GM12878 (cell line): ENCODE results near the gene CKS2. TPM values are rescaled to one million over a fixed set of nuclear protein-coding genes. Genes with fewer than 3 reads are reported as not detected.

Experiments used
- ATAC-seq: fragments of 200-7000 bp; cut with Tn5 transposase; 3 replicates; pipeline ENCODE4 v1.9.1; 2020; ENCODE audit warnings: mild to moderate bottlenecking, moderate library complexity
- BruUV-seq: library from RNA; stranded (reverse); fragments of 400-500 nt; replicated peaks from 2 replicates; lab custom pipeline; 2021; lab: Mats Ljungman, UMichigan
- CTCF ChIA-PET: fragments of 300-600 bp; sonication (Branson Sonifier 250); formaldehyde crosslinking; extraction: SDS; loops from one replicate; lab custom pipeline; 2021; ENCODE audit warnings: inconsistent platforms; lab: Yijun Ruan, JAX
- POLR2A ChIA-PET: fragments of 350-600 bp; formaldehyde crosslinking; extraction: SDS; loops from one replicate; lab custom pipeline; 2021; ENCODE audit warnings: inconsistent platforms; lab: Charles Lee
- RAD21 ChIA-PET: fragments of 300-600 bp; sonication (Branson Sonifier 250); formaldehyde crosslinking; loops from one replicate; lab custom pipeline; 2023; ENCODE audit warnings: antibody characterized with exemption; ENCODE audit not compliant: unreplicated experiment; lab: Charles Lee
- SMC1A ChIA-PET: fragments of 300-600 bp; sonication (Branson Sonifier 250); formaldehyde crosslinking; loops from one replicate; lab custom pipeline; 2023; ENCODE audit not compliant: unreplicated experiment, uncharacterized antibody; lab: Charles Lee
- DNase-seq: peaks from one replicate; pipeline ENCODE4 v3.0.0-alpha.2; 2011; ENCODE audit warnings: low read depth, low spot score
- FAIRE-seq: peaks from 3 replicates; lab custom pipeline; 2011; peaks lifted over from hg19 to GRCh38; lab: Jason Lieb, UNC
- H2AFZ ChIP-seq: 2 replicates; pipeline ENCODE4 v1.6.0; 2011; ENCODE audit warnings: low read depth, low read length, control low read depth; ENCODE audit not compliant: control insufficient read depth
- H3K27ac ChIP-seq: 2 replicates; pipeline ENCODE4 v1.5.1; 2011; ENCODE audit warnings: control low read depth; ENCODE audit not compliant: control insufficient read depth, insufficient read depth
- H3K27me3 ChIP-seq, 2 experiments: replicated peaks in 1 of 2; 2 replicates each; pipeline versions ENCODE4 v1.6.0 to v1.6.1; 2011; ENCODE audit warnings: low read length in 1 of 2; ENCODE audit not compliant: control insufficient read depth in 2 of 2, insufficient read depth in 2 of 2
- H3K36me3 ChIP-seq, 2 experiments: 2 replicates each; pipeline ENCODE4 v1.5.1; 2011; ENCODE audit warnings: low read length in 1 of 2; ENCODE audit not compliant: control insufficient read depth in 2 of 2, insufficient read depth in 2 of 2
- H3K4me1 ChIP-seq: 2 replicates; pipeline ENCODE4 v1.6.1; 2011; ENCODE audit warnings: mild to moderate bottlenecking, low read length, moderate library complexity, mixed read lengths; ENCODE audit not compliant: control insufficient read depth, insufficient read depth
- H3K4me2 ChIP-seq: 2 replicates; pipeline ENCODE4 v1.6.0; 2011; ENCODE audit warnings: control low read depth; ENCODE audit not compliant: control insufficient read depth, insufficient read depth
- H3K4me3 ChIP-seq: fragments of 200-600 bp; sonication (generic); 2 replicates; pipeline ENCODE4 v1.5.1; 2016
- H3K79me2 ChIP-seq: 2 replicates; pipeline ENCODE4 v1.6.0; 2011; ENCODE audit warnings: low read length; ENCODE audit not compliant: control insufficient read depth, insufficient read depth
- H3K9ac ChIP-seq: 2 replicates; pipeline ENCODE4 v1.8.0; 2011; ENCODE audit warnings: low read length, control low read depth, mixed read lengths; ENCODE audit not compliant: control insufficient read depth, insufficient read depth
- H3K9me3 ChIP-seq: replicated peaks from 3 replicates; pipeline ENCODE4 v1.5.1; 2011; ENCODE audit warnings: mild to moderate bottlenecking, low read length; ENCODE audit not compliant: control insufficient read depth, insufficient read depth
- H4K20me1 ChIP-seq: 2 replicates; pipeline ENCODE4 v1.6.0; 2011; ENCODE audit not compliant: control insufficient read depth, insufficient read depth
- BCL3 ChIP-seq: IDR thresholded peaks from 2 replicates; pipeline ENCODE4 v1.6.1; 2011; ENCODE audit warnings: borderline replicate concordance, low read depth, mild to moderate bottlenecking, moderate library complexity, low read length; ENCODE audit not compliant: insufficient read depth, poor library complexity, severe bottlenecking
- BMI1 ChIP-seq: fragments of 450-650 bp; IDR thresholded peaks from 2 replicates; pipeline ENCODE4 v1.6.1; 2016; ENCODE audit warnings: mild to moderate bottlenecking, moderate library complexity, borderline replicate concordance
- BRCA1 ChIP-seq: IDR thresholded peaks from 2 replicates; pipeline ENCODE4 v1.6.1; 2011; ENCODE audit warnings: low read depth, low read length, improper control_type of control experiment
- CEBPZ ChIP-seq: fragments of 150-350 bp; IDR thresholded peaks from 2 replicates; pipeline ENCODE4 v1.6.1; 2016; ENCODE audit warnings: low read depth, low read length
- CREM ChIP-seq: IDR thresholded peaks from 2 replicates; pipeline ENCODE4 v1.6.1; 2014; ENCODE audit warnings: antibody characterized with exemption, low read depth
- EED ChIP-seq: sonication (generic); IDR thresholded peaks from 2 replicates; pipeline ENCODE4 v1.6.1; 2016; ENCODE audit warnings: antibody characterized with exemption, low read depth
- EZH2 ChIP-seq: IDR thresholded peaks from 2 replicates; pipeline ENCODE4 v1.6.1; 2012; ENCODE audit warnings: low read depth, mild to moderate bottlenecking, control low read depth, inconsistent platforms, low read length, borderline replicate concordance; ENCODE audit not compliant: control insufficient read depth
- FOXM1 ChIP-seq: IDR thresholded peaks from 2 replicates; pipeline ENCODE4 v1.6.1; 2012; ENCODE audit warnings: low read depth, mild to moderate bottlenecking, inconsistent platforms, low read length, moderate library complexity
- GATAD2B ChIP-seq: fragments of 450-650 bp; conservative IDR thresholded peaks from 2 replicates; pipeline ENCODE4 v1.6.1; 2017; ENCODE audit warnings: low read depth, mild to moderate bottlenecking, moderate library complexity
- IKZF1 ChIP-seq: fragments of 450-650 bp; conservative IDR thresholded peaks from 2 replicates; pipeline ENCODE4 v1.6.1; 2017; ENCODE audit warnings: antibody characterized with exemption, mild to moderate bottlenecking
- KDM1A ChIP-seq: fragments of 200-600 bp; sonication (generic); IDR thresholded peaks from 2 replicates; pipeline ENCODE4 v1.6.1; 2016; ENCODE audit warnings: borderline replicate concordance
- MTA3 ChIP-seq: IDR thresholded peaks from 2 replicates; pipeline ENCODE4 v1.6.1; 2012; ENCODE audit warnings: low read length, inconsistent platforms, borderline replicate concordance
- NFYB ChIP-seq: IDR thresholded peaks from 2 replicates; pipeline ENCODE4 v1.6.1; 2011; ENCODE audit warnings: low read depth, mild to moderate bottlenecking, low read length, improper control_type of control experiment, moderate library complexity; ENCODE audit not compliant: insufficient read depth
- NR2C1 ChIP-seq: fragments of 450-650 bp; IDR thresholded peaks from 2 replicates; pipeline ENCODE4 v1.6.1; 2017; ENCODE audit warnings: antibody characterized with exemption, mild to moderate bottlenecking, moderate library complexity
- POLR2AphosphoS2 ChIP-seq: IDR thresholded peaks from 2 replicates; pipeline ENCODE4 v1.6.1; 2011; ENCODE audit warnings: low read depth, mild to moderate bottlenecking, low read length, improper control_type of control experiment, moderate library complexity
- SIN3A ChIP-seq: IDR thresholded peaks from 2 replicates; pipeline ENCODE4 v1.6.1; 2012; ENCODE audit warnings: low read depth, low read length, improper control_type of control experiment
- SUZ12 ChIP-seq: fragments of 200-600 bp; sonication (generic); IDR thresholded peaks from one replicate; pipeline ENCODE4 v1.6.1; 2018; ENCODE audit warnings: antibody characterized with exemption, mild to moderate bottlenecking; ENCODE audit not compliant: unreplicated experiment
- WRNIP1 ChIP-seq: IDR thresholded peaks from 2 replicates; pipeline ENCODE4 v1.6.1; 2011; ENCODE audit warnings: low read depth, low read length, improper control_type of control experiment, borderline replicate concordance
- ZBED1 ChIP-seq: IDR thresholded peaks from 2 replicates; pipeline ENCODE4 v1.6.1; 2016; ENCODE audit warnings: borderline replicate concordance
- ZSCAN29 ChIP-seq: fragments of 450-650 bp; IDR thresholded peaks from 2 replicates; pipeline ENCODE4 v1.6.1; 2017; ENCODE audit warnings: mild to moderate bottlenecking, moderate library complexity
- WGBS: methylation state at CpG from one replicate; pipeline ENCODE4 v1.1.6; 2016; ENCODE audit warnings: low lambda C conversion rate; ENCODE audit not compliant: insufficient replicate concordance, insufficient coverage; ENCODE audit errors: missing lambda C conversion rate; 5-methylcytosine and 5-hydroxymethylcytosine counted together
- in situ Hi-C: fragments of 300-500 bp; cut with MboI; formaldehyde crosslinking; loops from 9 replicates; pipeline ENCODE4 v1.14.3; 2018; ENCODE audit warnings: mixed read lengths
- intact Hi-C: fragments of 100-400 bp; cut with micrococcal nuclease; formaldehyde crosslinking; loops from one replicate; pipeline ENCODE4 v1.14.2; 2022; ENCODE audit not compliant: unreplicated experiment
- polyA plus RNA-seq, 11 experiments: library from polyadenylated mRNA; depleted of rRNA in 4 of 11; unstranded in 6 of 11; stranded (reverse) in 5 of 11; fragments of >200 nt; fragmentation: Nextera tagmentation in 4 of 11; fragmentation: Illumina TruSeq in 1 of 11; extraction: Ambion mirVana in 4 of 11; extraction: Trizol in 1 of 11; gene quantifications; 1 replicate in 1 of 11; 2 replicates in 10 of 11; pipeline versions ENCODE4 v1.2.1 to v1.2.3, GENCODE V29; 2011 to 2016; ENCODE audit warnings: inconsistent platforms in 2 of 11, missing spikeins in 2 of 11, low read depth in 1 of 11
- total RNA-seq, 4 experiments: library from RNA; depleted of rRNA in 3 of 4; stranded (reverse); fragments of >200 nt in 3 of 4; fragmentation: Illumina TruSeq in 1 of 4; extraction: Trizol in 1 of 4; gene quantifications; 2 replicates each; pipeline versions ENCODE4 v1.2.1 to v1.2.3, GENCODE V29; 2013 to 2021

Gene CKS2
- total and polyA plus RNA-seq, 10 of the 15 experiments (the other 5 are each of a cell fraction or from before 2014, with no cell fraction given) = 172 to 1,251 (median 503) TPM

- no peaks in the 10 kb centered on the region for H3K9me3 ChIP-seq
- TF ChIP-seq EED (no peak), CREM (no peak), POLR2AphosphoS2 (no peak), BRCA1 (no peak), EZH2 (no peak), ZSCAN29 (no peak), KDM1A (no peak), GATAD2B (no peak), SUZ12 (no peak), NR2C1 (no peak), CEBPZ (no peak), SIN3A (no peak), FOXM1 (no peak), BMI1 (no peak), WRNIP1 (no peak), BCL3 (no peak), MTA3 (no peak), IKZF1 (no peak), ZBED1 (no peak), NFYB (no peak)
- no peak overlapping the region for H3K9ac ChIP-seq
- 86% methylated on average over 9 of the region's 9 CpGs for WGBS
- no peak overlapping the region for H2AFZ ChIP-seq
- H3K27me3 ChIP-seq = no peaks in the 10 kb centered on the region
- H3K4me3 ChIP-seq = no peak overlapping the region
- in situ Hi-C loops = no loop called here
- peaks cover 25 to 26% of the 10 kb centered on the region in 2 experiments for H3K36me3 ChIP-seq
- FAIRE-seq = no peak
- intact Hi-C loops = no loop called here
- H3K4me2 ChIP-seq = no peak overlapping the region
- no peak for DNase-seq
- BruUV-seq = no TSS peak
- no peak overlapping the region for H3K27ac ChIP-seq
- no peak for ATAC-seq
- POLR2A ChIA-PET = no interaction called here
- RAD21 ChIA-PET = no interaction called here
- CTCF ChIA-PET = interaction anchor here (1.1 to 1.6 kb wide), 3 partner anchors 13 to 187 kb away, joined by 3 to 7 read pairs (median 3); no protein-coding TSS in a partner anchor
- SMC1A ChIA-PET = interaction anchor here (0.5 kb wide), 1 partner anchor 210 kb away, joined by 3 read pairs; no protein-coding TSS in a partner anchor
- H3K4me1 ChIP-seq = no peaks in the 10 kb centered on the region
- H3K79me2 ChIP-seq = no peaks in the 10 kb centered on the region
- no peaks in the 10 kb centered on the region; the same call in 1 of the 2 replicates for H4K20me1 ChIP-seq
Measured at GRCh38 chr9:89361816-89362646, 51.0 kb downstream of the CKS2 start.
